ENCODE results near the gene CDK13. TPM values are rescaled to one million over a fixed set of nuclear protein-coding genes. Genes with fewer than 3 reads are reported as not detected.

CDK13 gene
- total RNA-seq, 3 donors from 2014 or later = 70.9 to 128 (median 95.4) TPM

DNA sequence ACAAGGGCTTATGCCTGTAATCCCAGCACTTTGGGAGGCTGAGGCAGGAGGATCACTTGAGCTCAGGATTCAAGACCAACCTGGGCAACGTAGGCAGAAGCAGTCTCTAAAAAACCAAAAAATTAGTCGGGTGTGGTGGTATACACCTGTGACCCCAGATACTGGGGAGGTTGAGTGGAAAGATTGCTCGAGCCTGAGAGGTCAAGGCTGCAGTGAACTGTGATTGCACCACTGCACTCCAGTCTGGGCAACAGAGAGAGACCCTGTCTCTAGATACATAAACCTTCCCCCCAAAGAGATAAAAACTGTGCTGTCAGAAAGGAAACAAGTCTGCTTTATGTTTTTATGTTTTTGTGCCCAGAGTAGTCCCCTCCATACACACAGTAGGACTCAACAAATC lies 27.5 kb upstream of the CDK13 start:
- H3K9me3 ChIP-seq = no peaks in the 10 kb centered on the region
- no peak for TF ChIP-seq POLR2AphosphoS5 (IDR thresholded peaks at IDR 0.05)
- no peak for TF ChIP-seq POLR2A (IDR thresholded peaks at IDR 0.05)
- TF ChIP-seq, protein P1, sequence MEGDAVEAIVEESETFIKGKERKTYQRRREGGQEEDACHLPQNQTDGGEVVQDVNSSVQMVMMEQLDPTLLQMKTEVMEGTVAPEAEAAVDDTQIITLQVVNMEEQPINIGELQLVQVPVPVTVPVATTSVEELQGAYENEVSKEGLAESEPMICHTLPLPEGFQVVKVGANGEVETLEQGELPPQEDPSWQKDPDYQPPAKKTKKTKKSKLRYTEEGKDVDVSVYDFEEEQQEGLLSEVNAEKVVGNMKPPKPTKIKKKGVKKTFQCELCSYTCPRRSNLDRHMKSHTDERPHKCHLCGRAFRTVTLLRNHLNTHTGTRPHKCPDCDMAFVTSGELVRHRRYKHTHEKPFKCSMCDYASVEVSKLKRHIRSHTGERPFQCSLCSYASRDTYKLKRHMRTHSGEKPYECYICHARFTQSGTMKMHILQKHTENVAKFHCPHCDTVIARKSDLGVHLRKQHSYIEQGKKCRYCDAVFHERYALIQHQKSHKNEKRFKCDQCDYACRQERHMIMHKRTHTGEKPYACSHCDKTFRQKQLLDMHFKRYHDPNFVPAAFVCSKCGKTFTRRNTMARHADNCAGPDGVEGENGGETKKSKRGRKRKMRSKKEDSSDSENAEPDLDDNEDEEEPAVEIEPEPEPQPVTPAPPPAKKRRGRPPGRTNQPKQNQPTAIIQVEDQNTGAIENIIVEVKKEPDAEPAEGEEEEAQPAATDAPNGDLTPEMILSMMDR (IDR thresholded peaks at IDR 0.05) = no peak
- H3K36me3 ChIP-seq = no peaks in the 10 kb centered on the region
- no peak overlapping the region for H3K27ac ChIP-seq
- no peaks in the 10 kb centered on the region for H3K4me1 ChIP-seq
- no peak overlapping the region for H3K4me3 ChIP-seq
- intact Hi-C loops (cut with DNase I; ENCODE audit: low total_unique reads) = no loop called here
- H3K27me3 ChIP-seq = no peaks in the 10 kb centered on the region
- no peak for DNase-seq (ENCODE audit: low spot score in 2 of 2)

DNA sequence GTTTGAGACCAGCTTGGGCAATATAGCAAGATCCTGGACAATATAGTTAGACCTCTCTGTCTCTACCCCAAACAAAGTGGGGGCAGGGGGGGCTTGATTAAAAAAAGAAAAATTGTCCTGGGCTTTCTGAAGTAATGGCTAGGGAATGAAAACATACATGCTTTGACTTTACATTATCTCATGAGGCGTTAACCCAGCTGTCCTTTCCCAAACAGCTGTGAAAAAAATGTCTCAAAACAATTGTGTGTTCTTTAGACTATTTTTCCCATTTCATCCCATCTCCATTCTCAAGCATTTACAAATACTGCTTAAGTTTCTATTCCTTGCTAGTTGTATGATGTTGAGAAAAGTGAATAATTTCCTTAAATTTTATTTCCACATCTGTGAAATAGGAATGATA lies 27.0 kb upstream of the CDK13 start:
- intact Hi-C loops (cut with DNase I; ENCODE audit: low total_unique reads) = no loop called here
- H3K9me3 ChIP-seq = no peaks in the 10 kb centered on the region
- H3K27me3 ChIP-seq = no peaks in the 10 kb centered on the region
- no peaks in the 10 kb centered on the region for H3K36me3 ChIP-seq
- no peak overlapping the region for H3K4me3 ChIP-seq
- no peak overlapping the region for H3K27ac ChIP-seq
- no peaks in the 10 kb centered on the region for H3K4me1 ChIP-seq
- no peak for DNase-seq (ENCODE audit: low spot score in 2 of 2)
- TF ChIP-seq, protein P1 (IDR thresholded peaks at IDR 0.05) = no peak
- TF ChIP-seq POLR2AphosphoS5 (IDR thresholded peaks at IDR 0.05) = no peak
- no peak for TF ChIP-seq POLR2A (IDR thresholded peaks at IDR 0.05)

DNA sequence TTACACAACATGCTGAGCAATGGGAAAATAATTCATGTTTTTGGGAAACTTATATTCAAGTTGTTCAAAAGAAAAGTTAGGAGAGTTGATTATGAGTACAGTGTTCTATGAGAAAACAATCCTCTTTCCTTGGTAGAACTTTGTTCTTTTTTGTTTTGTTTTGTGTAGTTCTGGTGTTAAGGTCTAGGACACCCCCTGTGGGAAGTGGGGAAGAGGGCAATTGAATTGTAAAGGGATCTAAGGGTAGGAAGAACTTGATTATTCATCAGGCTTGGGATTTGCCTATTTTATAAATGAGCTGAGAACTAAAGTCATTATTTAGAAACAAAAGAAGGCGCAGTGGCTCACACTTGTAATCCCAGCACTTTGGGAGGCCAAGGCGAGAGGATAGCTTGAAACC lies 25.9 kb upstream of the CDK13 start:
- Histone ChIP-seq H3K4me3 (no peak overlapping the region), H3K27me3 (no peaks in the 10 kb centered on the region), H3K27ac (no peak overlapping the region), H3K4me1 (no peaks in the 10 kb centered on the region), H3K36me3 (no peaks in the 10 kb centered on the region), H3K9me3 (no peaks in the 10 kb centered on the region)
- intact Hi-C loops (cut with DNase I; ENCODE audit: low total_unique reads) = no loop called here
- no peak for TF ChIP-seq POLR2A (IDR thresholded peaks at IDR 0.05)
- no peak for TF ChIP-seq POLR2AphosphoS5 (IDR thresholded peaks at IDR 0.05)
- TF ChIP-seq, protein P1 (IDR thresholded peaks at IDR 0.05) = no peak
- DNase-seq (ENCODE audit: low spot score in 2 of 2) = no peak

DNA sequence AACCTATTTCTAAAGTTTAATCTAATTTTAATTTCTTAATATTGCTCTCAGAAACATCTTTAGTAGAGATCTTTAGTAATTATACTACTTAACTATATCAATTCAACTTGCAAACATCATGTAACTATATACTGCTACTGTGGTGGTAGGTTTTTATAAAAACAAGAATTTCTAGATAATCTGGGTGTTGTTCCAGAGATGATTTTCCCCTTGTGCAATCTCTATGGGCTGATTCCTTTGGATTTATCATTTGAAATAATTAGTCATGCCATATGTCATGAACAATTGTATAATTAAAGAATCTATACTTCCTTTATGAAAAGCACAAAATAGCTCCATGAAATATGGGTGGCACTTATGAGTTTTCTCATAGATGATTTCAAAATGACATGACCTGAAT lies 23.9 kb upstream of the CDK13 start:
- TF ChIP-seq POLR2A (IDR thresholded peaks at IDR 0.05) (no peak), POLR2AphosphoS5 (IDR thresholded peaks at IDR 0.05) (no peak)
- TF ChIP-seq, protein P1 (IDR thresholded peaks at IDR 0.05) = no peak
- intact Hi-C loops (cut with DNase I; ENCODE audit: low total_unique reads) = no loop called here
- no peak for DNase-seq (ENCODE audit: low spot score in 2 of 2)

DNA sequence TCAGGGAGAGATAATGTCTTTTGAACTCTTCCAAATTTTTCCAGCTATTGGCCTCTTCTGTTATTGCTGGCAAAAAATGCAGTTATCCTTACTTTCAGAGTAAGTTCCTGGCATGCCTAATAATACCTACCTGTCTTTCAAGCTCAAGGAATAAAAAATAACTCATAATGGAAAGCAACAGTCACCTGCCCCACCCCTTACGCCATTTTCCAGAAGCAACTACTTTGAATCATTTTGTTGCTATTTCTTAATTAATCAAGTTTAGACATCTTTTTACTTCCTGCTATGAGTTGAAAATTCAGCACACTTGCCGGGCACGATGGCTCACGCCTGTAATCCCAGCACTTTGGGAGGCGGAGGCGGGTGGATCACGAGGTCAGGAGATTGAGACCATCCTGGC lies 23.0 kb upstream of the CDK13 start:
- TF ChIP-seq POLR2AphosphoS5 (IDR thresholded peaks at IDR 0.05) (no peak), POLR2A (IDR thresholded peaks at IDR 0.05) (no peak)
- TF ChIP-seq, protein P1 (IDR thresholded peaks at IDR 0.05) = no peak
- no peaks in the 10 kb centered on the region for H3K9me3 ChIP-seq
- H3K36me3 ChIP-seq = no peaks in the 10 kb centered on the region
- H3K27me3 ChIP-seq = no peaks in the 10 kb centered on the region
- no peak overlapping the region for H3K27ac ChIP-seq
- intact Hi-C loops (cut with DNase I; ENCODE audit: low total_unique reads) = no loop called here
- H3K4me1 ChIP-seq = no peaks in the 10 kb centered on the region
- DNase-seq (ENCODE audit: low spot score in 2 of 2) = no peak
- H3K4me3 ChIP-seq = no peak overlapping the region

More for the DNA sequence above, 23.9 kb upstream of the CDK13 start:
- Histone ChIP-seq H3K27me3 (no peaks in the 10 kb centered on the region), H3K27ac (no peak overlapping the region), H3K4me1 (no peaks in the 10 kb centered on the region), H3K4me3 (no peak overlapping the region), H3K9me3 (no peaks in the 10 kb centered on the region), H3K36me3 (no peaks in the 10 kb centered on the region)

Measured in breast epithelium (tissue), 4 donors.